Fibroblast of pulmonary artery (primary cell): ENCODE measurements around the gene COL8A1.

Source experiments
- DNase-seq: peaks from one replicate; pipeline ENCODE4 v3.0.0-alpha.2; 2010; ENCODE audit warnings: low read depth
- H3K4me3 ChIP-seq: replicated peaks from 2 replicates; pipeline ENCODE4 v1.5.1; 2011; ENCODE audit warnings: low read depth, mild to moderate bottlenecking, control low read depth, low read length, moderate library complexity
- TF ChIP-seq, protein P1 (sequence below): IDR thresholded peaks from 2 replicates; pipeline ENCODE4 v1.5.1; 2011; ENCODE audit warnings: mild to moderate bottlenecking, control low read depth, low read length, inconsistent platforms; ENCODE audit errors: missing control alignments

Gene COL8A1

DNA sequence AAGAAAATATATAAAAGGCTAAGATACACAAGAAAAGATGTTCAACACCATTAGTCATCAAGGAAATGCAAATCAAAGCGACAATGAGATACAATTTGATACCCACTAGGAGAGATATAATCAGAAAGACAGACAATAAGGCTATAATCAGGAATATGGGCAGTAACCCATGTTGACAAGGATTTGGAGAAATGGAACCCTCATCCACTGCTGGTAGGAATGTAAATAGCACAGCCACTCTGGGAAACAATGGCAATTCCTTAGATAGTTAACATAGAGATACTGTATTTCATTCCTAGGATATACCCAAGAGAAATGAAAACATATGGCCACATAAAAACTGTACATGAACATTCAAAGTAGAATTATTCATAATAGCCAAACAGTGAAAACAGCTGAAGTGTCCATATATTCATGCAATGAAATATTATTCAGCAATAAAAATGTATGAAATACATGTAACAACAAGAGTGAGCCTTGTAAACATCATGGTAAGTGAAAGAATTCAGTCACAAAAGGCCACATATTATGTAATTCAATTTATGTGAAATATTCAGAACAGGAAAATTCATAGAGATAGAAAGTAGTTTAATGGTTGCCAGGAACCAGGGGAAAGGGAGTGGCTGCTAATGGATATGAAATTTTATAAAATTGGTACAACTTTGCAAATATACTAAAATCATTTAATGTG, 18.2 kb upstream of the COL8A1 start:
- TF ChIP-seq, protein P1, sequence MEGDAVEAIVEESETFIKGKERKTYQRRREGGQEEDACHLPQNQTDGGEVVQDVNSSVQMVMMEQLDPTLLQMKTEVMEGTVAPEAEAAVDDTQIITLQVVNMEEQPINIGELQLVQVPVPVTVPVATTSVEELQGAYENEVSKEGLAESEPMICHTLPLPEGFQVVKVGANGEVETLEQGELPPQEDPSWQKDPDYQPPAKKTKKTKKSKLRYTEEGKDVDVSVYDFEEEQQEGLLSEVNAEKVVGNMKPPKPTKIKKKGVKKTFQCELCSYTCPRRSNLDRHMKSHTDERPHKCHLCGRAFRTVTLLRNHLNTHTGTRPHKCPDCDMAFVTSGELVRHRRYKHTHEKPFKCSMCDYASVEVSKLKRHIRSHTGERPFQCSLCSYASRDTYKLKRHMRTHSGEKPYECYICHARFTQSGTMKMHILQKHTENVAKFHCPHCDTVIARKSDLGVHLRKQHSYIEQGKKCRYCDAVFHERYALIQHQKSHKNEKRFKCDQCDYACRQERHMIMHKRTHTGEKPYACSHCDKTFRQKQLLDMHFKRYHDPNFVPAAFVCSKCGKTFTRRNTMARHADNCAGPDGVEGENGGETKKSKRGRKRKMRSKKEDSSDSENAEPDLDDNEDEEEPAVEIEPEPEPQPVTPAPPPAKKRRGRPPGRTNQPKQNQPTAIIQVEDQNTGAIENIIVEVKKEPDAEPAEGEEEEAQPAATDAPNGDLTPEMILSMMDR, result peak; percentile 27
- DNase-seq, result no peak
- no peak overlapping the region for H3K4me3 ChIP-seq

DNA sequence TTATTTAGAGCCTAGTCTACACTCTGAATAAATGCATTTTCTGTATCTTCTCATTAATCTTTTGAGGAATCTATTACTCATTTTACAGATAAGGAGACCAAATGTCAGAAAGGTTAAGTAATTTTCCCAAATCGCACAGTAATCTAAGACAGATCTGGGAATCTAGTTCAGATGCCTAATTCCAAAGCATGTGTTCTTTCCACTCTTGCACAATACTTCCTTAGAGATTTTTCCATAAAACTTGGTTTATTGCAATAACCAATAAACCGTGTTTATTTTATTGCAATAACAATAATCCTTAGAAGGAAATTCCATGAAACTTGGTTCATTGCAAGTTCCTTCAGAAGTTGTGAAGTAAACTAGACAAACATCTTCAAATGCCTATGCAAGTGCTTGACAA, 17.4 kb upstream of the COL8A1 start:
- H3K4me3 ChIP-seq, result no peak overlapping the region
- TF ChIP-seq, protein P1, result no peak
- no peak for DNase-seq

GRCh38 chr3:99624496-99625236, 13.7 kb upstream of the COL8A1 start:
- TF ChIP-seq, protein P1, result no peak
- DNase-seq, result no peak
- no peak overlapping the region for H3K4me3 ChIP-seq

- DNase-seq, result no peak
- TF ChIP-seq, protein P1, result no peak
- no peak overlapping the region for H3K4me3 ChIP-seq
These were observed 13.2 kb upstream of the COL8A1 start for GRCh38 chr3:99625237-99625622.

GRCh38 chr3:99625643-99626416, 12.6 kb upstream of the COL8A1 start:
- no peak overlapping the region for H3K4me3 ChIP-seq
- peak; percentile 50 for DNase-seq
- TF ChIP-seq, protein P1, result no peak

DNA sequence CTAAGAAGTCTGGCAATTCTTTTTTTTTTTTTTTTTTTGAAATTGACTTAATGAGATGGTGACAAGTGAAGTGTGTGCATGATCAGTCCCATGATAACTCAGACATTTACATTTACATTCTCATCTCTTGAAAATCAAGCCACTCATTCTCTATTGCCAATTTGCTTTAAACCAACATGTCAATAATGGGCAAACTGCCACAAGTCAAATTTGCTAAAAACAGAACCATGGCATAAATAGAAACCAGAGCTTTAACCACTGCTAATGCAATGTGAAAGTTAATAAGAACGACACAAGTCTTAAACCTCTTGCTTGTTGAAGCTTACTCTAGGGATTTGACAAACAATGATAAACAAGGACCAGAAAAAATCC, 12.0 kb upstream of the COL8A1 start:
- no peak overlapping the region for H3K4me3 ChIP-seq
- TF ChIP-seq, protein P1, result no peak
- no peak for DNase-seq
